HG02943 (cell line): Measurements from ENCODE around the gene GON4L.
"Not testable (repeated sequence)": the region's sequence is repeated elsewhere in the genome, so short reads cannot be mapped to it uniquely, and the experiment has no call there.

Experiments
- ATAC-seq: cut with Tn5 transposase; IDR thresholded peaks from one replicate; pipeline ENCODE4 v1.9.1; 2021; ENCODE audit warnings: mild to moderate bottlenecking, low read depth, moderate library complexity; ENCODE audit not compliant: unreplicated experiment

GON4L gene

GRCh38 chr1:155704414-155704813, 152.6 kb downstream of the GON4L start:
- ATAC-seq: not testable (repeated sequence)

- no peak for ATAC-seq
Measured at GRCh38 chr1:155703216-155703615, 153.8 kb downstream of the GON4L start.

GRCh38 chr1:155701675-155702074, 155.3 kb downstream of the GON4L start:
- not testable (repeated sequence) for ATAC-seq
